Measurements from ENCODE around the gene ARL4D.

The ARL4D gene

GRCh38 chr17:43431714-43432523, 33.1 kb downstream of the ARL4D start:
- no peak for DNase-seq

GRCh38 chr17:43434902-43435319, 36.1 kb downstream of the ARL4D start:
- no peak for DNase-seq

DNA sequence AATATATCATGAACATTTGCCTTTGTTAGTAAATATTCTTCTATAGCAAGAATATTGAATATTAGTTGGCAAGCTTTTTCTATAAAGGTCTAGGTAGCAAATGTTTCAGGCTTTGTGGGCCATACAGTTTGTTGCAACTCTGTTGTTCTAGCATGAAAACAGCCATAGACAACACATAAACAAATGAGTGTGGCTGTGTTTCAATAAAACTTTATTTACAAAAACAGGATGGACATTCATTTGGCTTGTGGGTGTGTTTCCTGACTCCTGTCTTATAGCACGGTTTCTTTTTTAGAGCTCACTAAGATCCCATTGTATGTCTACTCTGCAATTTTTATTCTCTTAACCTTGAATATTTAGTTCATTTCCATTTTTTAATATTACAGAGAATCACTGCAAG, 39.0 kb downstream of the ARL4D start:
- DNase-seq = no peak

- no peak for DNase-seq
These were observed 39.8 kb downstream of the ARL4D start for GRCh38 chr17:43438626-43439025.

GRCh38 chr17:43439041-43439440, 40.2 kb downstream of the ARL4D start:
- DNase-seq = no peak

- DNase-seq = no peak
These were observed 43.9 kb downstream of the ARL4D start for GRCh38 chr17:43442711-43443110.

DNA sequence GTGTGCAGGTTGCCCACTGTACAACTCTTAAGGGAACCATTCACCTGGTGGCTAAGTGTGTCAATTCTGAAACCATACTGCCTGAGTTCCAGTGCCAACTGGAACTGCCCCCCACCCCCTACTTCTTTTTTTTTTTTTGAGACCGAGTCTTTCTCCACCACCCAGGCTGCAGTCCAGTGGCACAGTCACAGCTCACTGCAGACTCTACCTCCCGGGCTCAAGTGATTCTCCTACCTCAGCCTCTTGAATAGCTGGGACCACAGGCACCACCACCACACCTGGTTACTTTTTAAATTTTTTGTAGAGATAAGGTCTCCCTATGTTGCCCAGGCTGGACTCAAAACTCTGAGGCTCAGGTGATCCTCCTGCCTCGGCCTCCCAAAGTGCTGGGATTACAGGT, 44.6 kb downstream of the ARL4D start:
- DNase-seq = no peak

DNA sequence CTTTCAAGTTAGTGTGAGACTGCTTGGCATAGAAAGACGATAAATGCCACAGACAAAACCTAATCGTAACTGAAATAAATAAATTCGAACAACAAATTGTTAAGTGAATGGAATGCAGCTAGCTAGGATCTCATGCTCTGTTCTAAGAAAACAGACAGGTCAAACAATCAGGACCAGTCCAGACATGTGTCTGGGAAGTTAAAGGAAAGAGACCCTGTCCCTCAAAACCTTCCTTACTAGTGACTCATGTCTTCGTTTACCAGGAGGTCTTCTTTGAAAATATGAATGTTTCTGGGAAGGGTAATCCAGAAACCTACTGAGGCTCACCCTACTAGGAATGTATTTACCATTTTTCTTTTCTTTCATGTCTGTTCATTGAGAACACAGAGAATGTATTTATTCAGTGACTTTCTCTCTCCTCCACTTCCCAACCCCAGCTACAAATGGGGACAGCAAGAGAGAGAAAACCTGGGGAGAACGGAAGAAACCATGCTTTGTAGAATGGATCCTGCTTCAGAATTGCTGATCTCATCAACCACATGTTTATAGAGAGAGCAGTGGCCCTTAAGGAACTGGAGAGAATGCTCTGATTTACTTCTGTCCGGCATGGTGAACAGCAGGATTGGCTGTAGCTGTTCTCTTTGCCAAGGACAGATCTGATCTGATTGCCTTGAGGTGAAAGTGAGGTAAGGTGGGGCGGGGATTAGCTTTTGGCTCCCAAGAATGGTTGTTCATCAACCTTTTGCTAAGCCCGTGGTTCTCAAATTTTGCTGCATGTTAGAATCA, 45.6 kb downstream of the ARL4D start:
- no peak for DNase-seq

GRCh38 chr17:43445009-43445589, 46.3 kb downstream of the ARL4D start:
- no peak for DNase-seq

- DNase-seq = no peak
These were observed 48.0 kb downstream of the ARL4D start for GRCh38 chr17:43446773-43447172.

- no peak for DNase-seq
These were observed 50.1 kb downstream of the ARL4D start for GRCh38 chr17:43448720-43449469.

- DNase-seq = no peak
These were observed 50.9 kb downstream of the ARL4D start for GRCh38 chr17:43449470-43450248.
